Neutrophil (primary cell): ENCODE results near the gene CDHR5.

Experiments used
- H3K27ac ChIP-seq: fragments of 200-600 bp; sonication (generic); 2 replicates; pipeline ENCODE4 v1.5.1; 2016; ENCODE audit warnings: mild to moderate bottlenecking, moderate library complexity
- H3K27me3 ChIP-seq: fragments of 200-600 bp; sonication (generic); 2 replicates; pipeline ENCODE4 v1.6.0; 2016; ENCODE audit warnings: mild to moderate bottlenecking
- H3K36me3 ChIP-seq: fragments of 200-600 bp; sonication (generic); 2 replicates; pipeline ENCODE4 v1.5.1; 2017
- H3K4me1 ChIP-seq, 2 experiments: fragments of 200-600 bp in 1 of 2; sonication (generic) in 1 of 2; 1 replicate in 1 of 2; 2 replicates in 1 of 2; pipeline versions ENCODE4 v1.5.1 to v1.6.1; 2013 to 2016; ENCODE audit warnings: low read depth in 1 of 2, low read length in 1 of 2, mild to moderate bottlenecking in 1 of 2, moderate library complexity in 1 of 2; ENCODE audit not compliant: control insufficient read depth in 1 of 2, insufficient read depth in 1 of 2
- H3K4me3 ChIP-seq, 2 experiments: fragments of 200-600 bp in 1 of 2; sonication (generic) in 1 of 2; 1 replicate in 1 of 2; 2 replicates in 1 of 2; pipeline ENCODE4 v1.5.1; 2013 to 2016; ENCODE audit warnings: low read depth in 1 of 2, low read length in 1 of 2, mild to moderate bottlenecking in 1 of 2, moderate library complexity in 1 of 2
- H3K9me3 ChIP-seq: fragments of 200-600 bp; sonication (generic); 2 replicates; pipeline ENCODE4 v1.5.1; 2016
- CTCF ChIP-seq: fragments of 200-600 bp; sonication (generic); IDR thresholded peaks from 2 replicates; pipeline ENCODE4 v1.5.1; 2016; ENCODE audit warnings: antibody characterized with exemption

CDHR5 gene, protein sequence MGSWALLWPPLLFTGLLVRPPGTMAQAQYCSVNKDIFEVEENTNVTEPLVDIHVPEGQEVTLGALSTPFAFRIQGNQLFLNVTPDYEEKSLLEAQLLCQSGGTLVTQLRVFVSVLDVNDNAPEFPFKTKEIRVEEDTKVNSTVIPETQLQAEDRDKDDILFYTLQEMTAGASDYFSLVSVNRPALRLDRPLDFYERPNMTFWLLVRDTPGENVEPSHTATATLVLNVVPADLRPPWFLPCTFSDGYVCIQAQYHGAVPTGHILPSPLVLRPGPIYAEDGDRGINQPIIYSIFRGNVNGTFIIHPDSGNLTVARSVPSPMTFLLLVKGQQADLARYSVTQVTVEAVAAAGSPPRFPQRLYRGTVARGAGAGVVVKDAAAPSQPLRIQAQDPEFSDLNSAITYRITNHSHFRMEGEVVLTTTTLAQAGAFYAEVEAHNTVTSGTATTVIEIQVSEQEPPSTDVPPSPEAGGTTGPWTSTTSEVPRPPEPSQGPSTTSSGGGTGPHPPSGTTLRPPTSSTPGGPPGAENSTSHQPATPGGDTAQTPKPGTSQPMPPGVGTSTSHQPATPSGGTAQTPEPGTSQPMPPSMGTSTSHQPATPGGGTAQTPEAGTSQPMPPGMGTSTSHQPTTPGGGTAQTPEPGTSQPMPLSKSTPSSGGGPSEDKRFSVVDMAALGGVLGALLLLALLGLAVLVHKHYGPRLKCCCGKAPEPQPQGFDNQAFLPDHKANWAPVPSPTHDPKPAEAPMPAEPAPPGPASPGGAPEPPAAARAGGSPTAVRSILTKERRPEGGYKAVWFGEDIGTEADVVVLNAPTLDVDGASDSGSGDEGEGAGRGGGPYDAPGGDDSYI

DNA sequence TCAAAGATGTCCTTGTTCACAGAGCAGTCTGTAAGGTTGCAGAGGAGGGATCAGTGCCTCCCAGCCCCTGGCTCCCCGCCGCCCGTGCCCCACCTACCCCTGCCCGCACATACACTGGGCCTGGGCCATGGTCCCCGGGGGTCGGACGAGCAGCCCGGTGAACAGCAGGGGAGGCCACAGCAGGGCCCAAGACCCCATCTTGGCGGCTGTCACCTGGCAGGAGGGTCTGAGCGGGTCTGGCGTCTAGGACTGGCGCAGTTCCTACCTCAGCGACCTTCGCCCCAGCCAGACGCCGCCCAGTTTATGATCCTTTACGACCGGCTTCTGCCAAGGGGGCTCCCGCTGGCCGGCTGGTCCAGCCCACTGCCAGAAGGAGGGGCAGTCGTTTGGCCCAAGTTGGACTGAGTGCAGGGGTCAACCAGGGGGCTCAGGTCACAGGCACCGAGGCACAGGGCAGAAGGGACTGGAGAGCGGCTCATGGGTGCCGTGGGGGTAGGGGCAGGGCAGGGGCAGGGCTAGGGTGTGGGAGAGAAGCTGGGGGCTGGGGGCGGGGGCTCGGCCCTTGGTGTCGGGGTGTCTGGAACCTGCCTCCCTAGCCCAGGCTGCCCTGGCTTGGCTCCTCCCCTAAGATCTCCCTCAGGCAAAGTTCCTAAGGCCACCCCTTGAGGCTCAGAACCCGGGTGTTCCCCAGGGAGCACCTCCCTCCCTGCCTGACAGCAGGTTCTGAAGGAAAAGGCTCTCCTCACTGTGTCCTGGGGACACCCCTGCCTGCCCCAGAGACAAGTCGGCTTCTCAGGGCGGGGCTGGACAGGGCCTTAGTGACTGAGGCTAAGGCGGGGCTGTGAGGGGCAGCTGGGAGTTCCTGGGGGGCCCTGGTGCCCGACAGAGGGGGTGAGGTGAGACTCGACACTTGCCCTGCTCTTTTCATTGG, at the start of gene CDHR5:
TSS of gene CDHR5 (minus strand) at position 251 of the 931 bp plus-strand sequence. CDS start at position 198, 53 bp downstream.
- H3K4me1 ChIP-seq, result no peaks in the 10 kb centered on the region
- TF ChIP-seq CTCF, result no peak
- no peaks in the 10 kb centered on the region for H3K36me3 ChIP-seq
- H3K27me3 ChIP-seq, result peaks cover 54% of the 10 kb centered on the region
- H3K9me3 ChIP-seq, result no peaks in the 10 kb centered on the region
- no peak within 1 kb of the TSS for H3K4me3 ChIP-seq
- H3K27ac ChIP-seq, result no peak within 1 kb of the TSS

GRCh38 chr11:674406-674805, 49.7 kb upstream of the CDHR5 start:
- no peak for TF ChIP-seq CTCF

GRCh38 chr11:673866-674265, 49.1 kb upstream of the CDHR5 start:
- Histone ChIP-seq H3K4me3 (no peak overlapping the region), H3K9me3 (no peaks in the 10 kb centered on the region), H3K27me3 (no peaks in the 10 kb centered on the region), H3K27ac (no peak overlapping the region), H3K4me1 (no peaks in the 10 kb centered on the region), H3K36me3 (peaks cover 54% of the 10 kb centered on the region)
- TF ChIP-seq CTCF, result no peak

More at GRCh38 chr11:674406-674805, 49.7 kb upstream of the CDHR5 start:
- no peaks in the 10 kb centered on the region for H3K27me3 ChIP-seq
- H3K27ac ChIP-seq, result no peak overlapping the region
- no peaks in the 10 kb centered on the region for H3K9me3 ChIP-seq
- peaks cover 57% of the 10 kb centered on the region for H3K36me3 ChIP-seq
- no peaks in the 10 kb centered on the region for H3K4me1 ChIP-seq
- no peak overlapping the region for H3K4me3 ChIP-seq

GRCh38 chr11:665704-666281, 41.0 kb upstream of the CDHR5 start:
- no peaks in the 10 kb centered on the region for H3K4me1 ChIP-seq
- peaks cover 16% of the 10 kb centered on the region for H3K36me3 ChIP-seq
- TF ChIP-seq CTCF, result no peak
- H3K27me3 ChIP-seq, result no peaks in the 10 kb centered on the region
- no peaks in the 10 kb centered on the region for H3K9me3 ChIP-seq
- no peak overlapping the region for H3K4me3 ChIP-seq
- H3K27ac ChIP-seq, result no peak overlapping the region
